T-helper 17 cell (primary cell): Measurements from ENCODE around the gene TRIM32. TPM values are rescaled to one million over a fixed set of nuclear protein-coding genes. Genes with fewer than 3 reads are reported as not detected.
A peak's percentile ranks its signal among the peaks of the same experiment; 100 is the strongest.

Experiments used
- ATAC-seq: fragments of 150-1000 bp; cut with Tn5 transposase; 2 replicates; pipeline ENCODE4 v1.10.0; 2021; ENCODE audit warnings: mild to moderate bottlenecking, moderate library complexity
- DNase-seq, 3 donors: peaks; one replicate each; pipeline versions ENCODE4 v3.0.0 to v3.0.0-alpha.2; 2020 to 2021
- H3K9me3 ChIP-seq: one replicate; pipeline ENCODE4 v1.7.0; 2013; ENCODE audit warnings: low read length, mild to moderate bottlenecking; ENCODE audit not compliant: control insufficient read depth, poor library complexity, severe bottlenecking
- H3K27ac Mint-ChIP-seq: one replicate; pipeline ENCODE4 v1.8.0; 2022; ENCODE audit warnings: mild to moderate bottlenecking, moderate library complexity, mixed read lengths
- H3K27me3 Mint-ChIP-seq: one replicate; pipeline ENCODE4 v1.8.0; 2022; ENCODE audit warnings: mixed read lengths
- H3K36me3 Mint-ChIP-seq: one replicate; pipeline ENCODE4 v1.8.0; 2022; ENCODE audit warnings: low read depth, mixed read lengths
- H3K4me1 Mint-ChIP-seq: one replicate; pipeline ENCODE4 v1.8.0; 2022; ENCODE audit warnings: mild to moderate bottlenecking, mixed read lengths
- H3K4me3 Mint-ChIP-seq: one replicate; pipeline ENCODE4 v1.8.0; 2022; ENCODE audit warnings: mild to moderate bottlenecking, moderate library complexity, mixed read lengths
- total RNA-seq, 4 donors: library from RNA in 2 of 4; stranded (reverse) in 2 of 4; gene quantifications; one replicate each; pipeline ENCODE4 v1.2.3 and lab custom pipeline; 2022 to 2026

Gene TRIM32
- total RNA-seq, 2 donors from 2014 or later, result 8.6 to 10.8 TPM

DNA sequence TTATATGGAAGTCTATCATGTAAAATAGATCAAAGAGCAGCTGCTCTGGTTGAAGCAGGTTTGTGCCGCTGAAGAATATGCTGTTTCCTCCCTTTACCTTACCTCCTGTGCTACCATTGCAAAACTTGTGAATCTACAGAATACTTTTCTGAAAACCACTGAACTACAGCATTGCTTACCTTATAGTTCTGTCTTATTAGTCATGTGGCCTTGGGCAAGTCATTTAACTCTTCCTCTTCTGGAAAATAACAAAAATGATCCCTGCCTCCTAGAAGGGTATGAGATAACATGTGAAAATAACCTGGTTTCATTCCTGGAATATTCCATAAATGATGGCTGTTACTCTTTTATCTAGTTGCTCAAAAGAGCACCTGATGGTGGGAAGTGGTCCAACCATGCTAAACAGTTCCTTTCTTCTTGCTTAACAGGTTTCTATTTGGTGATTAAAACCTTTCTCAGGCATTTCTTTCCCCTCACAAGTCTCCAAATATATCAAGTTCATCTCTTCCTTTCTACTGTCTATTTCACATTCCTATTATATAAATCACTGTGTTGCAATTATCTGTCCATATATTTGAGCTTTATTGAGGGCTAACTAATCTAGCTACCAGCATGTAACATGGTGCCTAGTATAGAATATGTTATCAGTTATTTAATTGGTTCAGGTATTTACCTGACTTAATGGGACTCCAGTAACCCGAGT, 15.0 kb downstream of the TRIM32 start:
- H3K4me3 Mint-ChIP-seq, result no peak overlapping the region

DNA sequence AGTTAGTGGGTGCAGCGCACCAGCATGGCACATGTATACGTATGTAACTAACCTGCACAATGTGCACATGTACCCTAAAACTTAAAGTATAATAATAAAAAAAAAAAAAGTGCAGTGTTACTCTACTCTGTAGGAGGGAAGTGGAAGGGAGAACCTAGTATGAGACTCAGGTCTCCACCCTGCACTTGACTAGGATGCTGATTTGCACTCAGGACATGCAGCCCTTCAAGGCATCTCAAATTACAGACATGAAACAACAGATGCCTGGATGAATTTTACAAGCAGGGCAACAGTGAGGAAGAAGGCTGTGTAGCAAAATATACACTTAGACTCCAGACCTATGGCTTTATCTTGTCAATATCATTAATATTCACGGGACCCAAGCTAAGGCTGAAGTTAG, 16.5 kb downstream of the TRIM32 start:
- DNase-seq, result no peak
- no peaks in the 10 kb centered on the region for H3K9me3 ChIP-seq
- H3K4me1 Mint-ChIP-seq, result peaks cover 15% of the 10 kb centered on the region
- H3K27me3 Mint-ChIP-seq, result no peaks in the 10 kb centered on the region
- no peak overlapping the region for H3K27ac Mint-ChIP-seq
- ATAC-seq, result no peak
- no peak overlapping the region for H3K4me3 Mint-ChIP-seq
- H3K36me3 Mint-ChIP-seq, result peaks cover 2% of the 10 kb centered on the region

More for the DNA sequence above, 15.0 kb downstream of the TRIM32 start:
- H3K9me3 ChIP-seq, result no peaks in the 10 kb centered on the region
- peaks cover 16% of the 10 kb centered on the region for H3K4me1 Mint-ChIP-seq
- peaks cover 9% of the 10 kb centered on the region for H3K36me3 Mint-ChIP-seq
- DNase-seq, result no peak
- H3K27ac Mint-ChIP-seq, result peak overlapping the region; percentile 85
- ATAC-seq, result no peak
- H3K27me3 Mint-ChIP-seq, result no peaks in the 10 kb centered on the region

DNA sequence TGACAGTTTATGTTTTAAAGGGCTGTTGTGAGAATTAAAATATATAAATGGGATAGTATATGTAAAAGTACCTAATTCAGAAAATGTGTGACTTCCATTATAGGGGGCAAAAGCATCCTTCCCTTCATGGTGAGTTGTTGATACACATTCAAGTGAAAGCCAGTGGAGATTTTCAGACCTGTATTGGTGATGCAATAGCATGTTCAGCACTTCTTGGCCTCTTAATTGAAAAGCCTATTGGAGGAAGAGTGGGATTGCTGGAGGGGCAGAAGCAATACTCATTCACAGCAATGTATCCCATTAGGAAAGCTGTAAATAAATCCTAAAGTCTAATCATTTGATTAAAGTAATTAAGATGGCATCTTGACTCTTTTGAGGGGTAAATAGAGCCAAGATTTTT, 17.4 kb downstream of the TRIM32 start:
- DNase-seq, result no peak
- H3K4me3 Mint-ChIP-seq, result no peak overlapping the region
- H3K4me1 Mint-ChIP-seq, result peaks cover 15% of the 10 kb centered on the region
- no peaks in the 10 kb centered on the region for H3K27me3 Mint-ChIP-seq
- H3K27ac Mint-ChIP-seq, result no peak overlapping the region
- peaks cover 2% of the 10 kb centered on the region for H3K36me3 Mint-ChIP-seq
- no peaks in the 10 kb centered on the region for H3K9me3 ChIP-seq
- no peak for ATAC-seq

DNA sequence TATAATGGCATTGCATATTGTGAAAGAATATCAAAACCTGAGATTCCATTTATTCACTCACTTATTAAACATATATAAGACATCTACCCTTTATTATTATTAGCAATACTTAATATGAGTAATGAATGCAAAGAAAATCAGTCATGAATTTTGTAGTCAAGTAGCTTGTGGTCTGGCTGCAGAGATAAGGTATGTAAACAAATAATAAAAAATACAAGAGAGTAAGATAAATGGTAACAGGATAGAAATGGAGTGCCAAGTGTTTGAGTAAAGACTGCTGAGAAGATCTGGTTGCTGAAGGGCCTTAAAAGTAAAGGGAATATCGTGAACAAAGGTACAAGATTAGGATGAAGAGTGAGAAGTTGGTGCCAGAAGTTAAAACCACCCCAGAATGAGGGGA, 18.4 kb downstream of the TRIM32 start:
- no peaks in the 10 kb centered on the region for H3K9me3 ChIP-seq
- H3K4me1 Mint-ChIP-seq, result peaks cover 15% of the 10 kb centered on the region
- no peak for ATAC-seq
- H3K27me3 Mint-ChIP-seq, result no peaks in the 10 kb centered on the region
- DNase-seq, result no peak
- no peak overlapping the region for H3K27ac Mint-ChIP-seq
- H3K36me3 Mint-ChIP-seq, result peaks cover 2% of the 10 kb centered on the region
- no peak overlapping the region for H3K4me3 Mint-ChIP-seq

DNA sequence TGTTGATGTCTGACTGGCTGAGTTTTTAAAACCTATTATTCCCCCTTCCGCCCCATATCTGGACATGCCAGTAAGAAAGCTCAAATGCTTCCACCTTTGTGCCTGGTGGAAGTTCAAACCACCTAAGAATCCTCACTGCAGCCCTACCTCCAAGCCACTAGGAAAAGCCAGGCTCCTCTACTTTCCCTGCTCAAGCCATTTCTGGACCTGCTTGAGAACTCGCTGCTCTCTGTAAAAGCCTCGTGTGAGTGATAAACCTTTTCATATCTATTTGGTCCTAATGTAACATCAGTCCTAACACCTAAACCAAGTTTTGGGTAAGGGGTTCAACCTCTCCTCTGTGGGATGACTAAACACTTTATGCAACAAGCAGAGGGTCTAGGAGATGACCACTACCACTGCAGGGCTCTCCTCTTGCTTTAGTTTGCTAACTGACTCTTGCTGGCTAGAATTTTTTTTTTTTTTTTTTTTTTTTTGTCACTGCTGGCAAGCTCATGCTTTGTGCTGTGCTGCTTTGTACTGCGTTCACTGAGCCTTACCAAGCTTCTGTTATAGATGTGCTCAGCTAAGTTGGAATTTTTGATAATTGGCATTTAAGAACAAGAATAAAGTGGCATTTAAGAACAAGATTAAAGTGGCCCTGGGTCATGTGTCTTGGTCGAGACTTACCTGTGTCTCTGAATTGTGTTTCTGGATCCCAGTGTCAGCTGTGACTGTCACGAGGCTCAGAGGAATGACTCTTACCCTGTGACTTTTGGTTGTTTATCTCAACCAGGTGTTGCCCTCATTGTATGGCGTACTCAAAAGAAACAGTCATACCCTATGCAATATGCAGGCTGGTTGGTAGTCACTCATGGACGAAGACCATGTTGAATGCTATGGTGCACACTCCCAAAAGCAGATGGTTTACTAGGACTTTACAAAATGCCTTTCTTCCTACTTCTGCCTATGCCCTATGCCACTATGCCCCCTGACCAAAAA, 19.5 kb downstream of the TRIM32 start:
- H3K4me1 Mint-ChIP-seq, result peaks cover 5% of the 10 kb centered on the region
- no peak for ATAC-seq
- DNase-seq, result no peak
- no peaks in the 10 kb centered on the region for H3K9me3 ChIP-seq
- H3K27ac Mint-ChIP-seq, result no peak overlapping the region
- H3K27me3 Mint-ChIP-seq, result no peaks in the 10 kb centered on the region
- no peaks in the 10 kb centered on the region for H3K36me3 Mint-ChIP-seq
- H3K4me3 Mint-ChIP-seq, result no peak overlapping the region

DNA sequence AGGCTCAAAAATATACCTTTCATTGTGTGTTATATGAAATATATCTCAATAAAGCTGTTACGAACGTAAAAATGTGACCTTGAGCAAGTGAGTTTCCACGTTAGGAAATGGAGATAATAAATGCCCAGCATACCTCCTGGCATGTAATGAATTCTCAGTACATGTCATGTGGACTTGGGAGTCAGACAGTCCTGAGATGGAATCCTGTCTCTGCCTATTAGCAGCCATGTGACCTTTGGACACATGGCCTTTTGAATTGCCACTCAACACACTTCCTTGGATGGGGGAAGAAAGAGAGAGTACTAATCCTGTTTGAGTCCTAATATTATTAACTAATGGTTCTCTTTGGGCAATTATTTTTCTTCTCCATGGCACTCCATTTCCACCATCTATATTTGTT, 25.7 kb downstream of the TRIM32 start:
- no peak overlapping the region for H3K4me3 Mint-ChIP-seq
- peaks cover 4% of the 10 kb centered on the region for H3K4me1 Mint-ChIP-seq
- H3K27ac Mint-ChIP-seq, result no peak overlapping the region
- no peaks in the 10 kb centered on the region for H3K36me3 Mint-ChIP-seq
- no peaks in the 10 kb centered on the region for H3K27me3 Mint-ChIP-seq
- no peak for ATAC-seq
- no peak for DNase-seq
- no peaks in the 10 kb centered on the region for H3K9me3 ChIP-seq

DNA sequence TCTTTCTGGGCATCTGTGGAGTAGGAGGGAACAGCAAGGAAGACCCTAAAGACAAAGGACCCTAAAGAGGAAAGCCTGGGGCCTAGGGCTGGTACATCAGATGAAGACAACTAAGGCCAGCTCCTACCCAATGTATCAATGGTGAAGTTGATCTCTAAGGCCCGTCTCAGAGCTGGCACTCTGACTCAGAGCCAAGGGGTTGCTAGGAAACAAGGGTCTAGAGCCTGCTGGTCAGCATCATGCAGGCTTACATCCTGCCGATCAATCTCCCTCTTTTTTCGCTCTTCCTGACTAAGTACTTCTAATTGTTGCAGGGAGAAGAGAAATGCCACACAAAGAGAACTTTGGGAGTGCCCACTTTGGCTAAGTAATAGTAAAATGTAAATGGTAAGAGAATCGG, 26.2 kb downstream of the TRIM32 start:
- Mint-ChIP-seq H3K4me1 (peaks cover 4% of the 10 kb centered on the region), H3K27me3 (no peaks in the 10 kb centered on the region), H3K36me3 (no peaks in the 10 kb centered on the region), H3K4me3 (no peak overlapping the region), H3K27ac (no peak overlapping the region)
- H3K9me3 ChIP-seq, result no peaks in the 10 kb centered on the region
- DNase-seq (no peak), ATAC-seq (no peak)

DNA sequence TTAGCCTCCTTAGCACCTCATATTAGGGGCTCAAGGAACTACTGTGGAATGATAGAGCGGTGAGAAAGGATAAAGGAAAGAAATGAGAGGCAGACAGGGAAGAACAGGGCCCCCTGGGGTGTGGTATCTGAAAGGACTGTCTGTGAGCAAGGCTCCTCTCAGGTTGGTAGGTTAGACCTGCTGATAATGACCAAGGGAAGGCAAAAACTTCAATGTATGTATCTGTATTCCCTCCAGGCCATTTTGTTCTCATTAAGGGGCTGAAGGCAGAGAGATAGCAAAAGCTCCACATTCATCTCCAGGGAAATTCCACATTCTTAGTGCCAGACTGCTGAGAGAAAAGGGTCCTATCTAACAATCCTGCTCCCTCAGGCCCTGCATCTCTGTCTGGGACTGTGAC, 28.6 kb downstream of the TRIM32 start:
- H3K27ac Mint-ChIP-seq, result no peak overlapping the region
- peaks cover 3% of the 10 kb centered on the region for H3K36me3 Mint-ChIP-seq

DNA sequence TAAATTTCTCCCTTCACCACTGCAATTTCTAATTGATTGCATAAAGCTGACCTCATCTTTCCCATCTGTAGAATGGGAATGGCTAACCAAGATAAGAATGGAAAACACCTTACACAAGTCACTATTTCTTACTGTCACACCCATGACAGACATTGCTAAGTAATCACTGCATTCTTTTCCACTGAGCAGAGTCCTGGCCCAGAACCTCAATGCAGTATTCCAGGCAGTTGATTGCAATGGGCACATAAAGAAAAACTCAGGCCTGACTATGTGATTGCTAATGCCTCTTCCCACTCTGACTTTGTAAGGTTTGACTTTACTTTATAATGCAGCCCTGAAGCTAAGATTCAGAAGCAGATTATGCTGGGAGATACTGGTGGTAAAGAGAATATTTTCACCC, 29.3 kb downstream of the TRIM32 start:
- Mint-ChIP-seq H3K4me1 (peaks cover 4% of the 10 kb centered on the region), H3K36me3 (peaks cover 3% of the 10 kb centered on the region), H3K27ac (no peak overlapping the region), H3K4me3 (no peak overlapping the region), H3K27me3 (no peaks in the 10 kb centered on the region)
- no peak for ATAC-seq
- no peaks in the 10 kb centered on the region for H3K9me3 ChIP-seq
- DNase-seq, result no peak

More for the DNA sequence above, 28.6 kb downstream of the TRIM32 start:
- H3K9me3 ChIP-seq, result no peaks in the 10 kb centered on the region
- DNase-seq (no peak), ATAC-seq (no peak)
- Mint-ChIP-seq H3K4me3 (no peak overlapping the region), H3K27me3 (no peaks in the 10 kb centered on the region), H3K4me1 (peaks cover 4% of the 10 kb centered on the region)

DNA sequence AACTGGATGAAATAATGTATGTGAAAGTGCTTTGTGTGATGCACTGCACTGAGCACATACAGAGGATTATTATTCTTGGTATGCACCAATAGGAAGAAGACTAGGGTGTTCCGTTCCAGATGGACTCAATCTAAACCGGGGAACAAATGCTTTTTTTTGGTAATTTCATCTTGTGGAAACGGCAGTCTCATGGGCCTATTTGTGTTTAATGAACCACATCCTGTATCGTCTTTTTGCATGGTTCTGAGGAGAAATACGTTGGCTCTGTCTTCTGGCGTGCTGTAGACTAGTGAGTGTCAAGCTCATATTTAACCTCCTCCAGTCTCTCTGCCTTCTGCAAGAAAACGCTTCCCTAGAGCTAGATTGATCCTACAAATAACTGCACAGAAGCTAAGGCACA, 30.0 kb downstream of the TRIM32 start:
- H3K4me1 Mint-ChIP-seq, result peaks cover 4% of the 10 kb centered on the region
- no peak overlapping the region for H3K27ac Mint-ChIP-seq
- DNase-seq (no peak), ATAC-seq (no peak)
- H3K27me3 Mint-ChIP-seq, result no peaks in the 10 kb centered on the region
- peaks cover 3% of the 10 kb centered on the region for H3K36me3 Mint-ChIP-seq
- no peak overlapping the region for H3K4me3 Mint-ChIP-seq
- no peaks in the 10 kb centered on the region for H3K9me3 ChIP-seq

DNA sequence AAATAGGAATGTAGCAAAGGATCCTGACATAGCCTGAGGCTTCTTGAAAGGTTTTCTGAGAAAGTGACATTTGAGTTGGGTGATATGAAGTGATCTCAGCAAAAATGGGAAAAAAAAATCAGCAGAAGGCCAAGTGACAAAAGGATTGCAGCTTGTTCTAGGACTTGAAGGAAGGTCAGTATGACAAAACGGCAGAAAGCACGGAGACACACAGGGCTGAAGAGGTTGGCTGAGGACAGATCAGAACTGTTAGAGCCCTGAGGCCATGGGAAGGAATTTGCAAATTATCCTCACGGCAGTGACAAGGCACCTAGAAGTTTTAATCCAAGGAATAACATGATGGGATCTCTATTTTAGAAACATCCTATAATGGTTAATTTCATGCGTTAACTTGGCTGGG, 31.0 kb downstream of the TRIM32 start:
- H3K27ac Mint-ChIP-seq, result no peak overlapping the region
- no peak for ATAC-seq
- no peaks in the 10 kb centered on the region for H3K9me3 ChIP-seq
- H3K36me3 Mint-ChIP-seq, result peaks cover 3% of the 10 kb centered on the region
- no peak for DNase-seq
- H3K4me3 Mint-ChIP-seq, result no peak overlapping the region
- H3K27me3 Mint-ChIP-seq, result no peaks in the 10 kb centered on the region
- H3K4me1 Mint-ChIP-seq, result peaks cover 4% of the 10 kb centered on the region

DNA sequence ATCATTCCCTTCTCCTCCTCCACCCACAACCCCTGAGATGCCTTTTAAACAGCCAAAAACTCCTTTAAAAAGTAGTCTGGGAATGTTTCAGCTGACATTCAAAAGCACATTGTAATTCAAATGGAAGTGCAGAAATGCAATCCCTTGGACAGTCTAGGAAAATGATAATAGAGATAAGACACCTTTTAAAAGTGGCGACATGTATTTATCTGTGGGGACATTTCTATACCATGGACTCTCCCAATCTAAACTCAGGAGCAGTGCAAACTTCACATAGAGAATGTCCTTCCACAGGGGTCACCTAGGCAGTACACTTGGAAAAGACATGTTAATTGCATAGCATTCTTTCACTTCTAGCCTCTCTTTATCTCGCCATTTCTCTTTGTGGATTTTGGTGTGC, 33.0 kb downstream of the TRIM32 start:
- H3K9me3 ChIP-seq, result no peaks in the 10 kb centered on the region
- Mint-ChIP-seq H3K27me3 (no peaks in the 10 kb centered on the region), H3K4me1 (peaks cover 4% of the 10 kb centered on the region), H3K4me3 (no peak overlapping the region), H3K36me3 (peaks cover 3% of the 10 kb centered on the region), H3K27ac (no peak overlapping the region)
- DNase-seq, result no peak
- no peak for ATAC-seq

DNA sequence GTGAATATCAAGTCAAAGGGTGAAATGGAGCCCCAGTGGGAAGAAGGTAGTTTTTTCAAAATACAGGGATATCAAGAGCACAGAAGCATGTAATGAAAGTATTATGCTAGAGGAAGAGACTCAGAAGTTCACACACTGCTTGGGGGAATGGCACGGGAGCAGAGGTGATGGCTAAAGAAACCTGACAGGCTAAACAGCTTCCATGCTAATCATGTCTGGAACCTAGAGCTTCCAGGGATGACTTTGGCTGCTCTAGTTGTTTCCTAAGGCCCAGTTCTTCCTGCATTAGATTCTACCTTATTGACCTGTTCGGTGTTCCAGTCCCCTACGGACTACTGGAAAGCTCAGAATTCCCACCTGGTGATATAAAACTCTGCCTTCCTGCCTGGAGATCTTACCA, 34.3 kb downstream of the TRIM32 start:
- ATAC-seq (no peak), DNase-seq (no peak)
- Mint-ChIP-seq H3K27ac (no peak overlapping the region), H3K4me1 (peaks cover 4% of the 10 kb centered on the region), H3K27me3 (no peaks in the 10 kb centered on the region), H3K36me3 (peaks cover 3% of the 10 kb centered on the region), H3K4me3 (no peak overlapping the region)
- H3K9me3 ChIP-seq, result no peaks in the 10 kb centered on the region
